ENCODE data around the gene NFATC3. TPM values are rescaled to one million over a fixed set of nuclear protein-coding genes. Genes with fewer than 3 reads are reported as not detected.

NFATC3 gene
- 10 to 100 TPM; 64.8 to 72.3 (median 65.3) TPM for total RNA-seq

DNA sequence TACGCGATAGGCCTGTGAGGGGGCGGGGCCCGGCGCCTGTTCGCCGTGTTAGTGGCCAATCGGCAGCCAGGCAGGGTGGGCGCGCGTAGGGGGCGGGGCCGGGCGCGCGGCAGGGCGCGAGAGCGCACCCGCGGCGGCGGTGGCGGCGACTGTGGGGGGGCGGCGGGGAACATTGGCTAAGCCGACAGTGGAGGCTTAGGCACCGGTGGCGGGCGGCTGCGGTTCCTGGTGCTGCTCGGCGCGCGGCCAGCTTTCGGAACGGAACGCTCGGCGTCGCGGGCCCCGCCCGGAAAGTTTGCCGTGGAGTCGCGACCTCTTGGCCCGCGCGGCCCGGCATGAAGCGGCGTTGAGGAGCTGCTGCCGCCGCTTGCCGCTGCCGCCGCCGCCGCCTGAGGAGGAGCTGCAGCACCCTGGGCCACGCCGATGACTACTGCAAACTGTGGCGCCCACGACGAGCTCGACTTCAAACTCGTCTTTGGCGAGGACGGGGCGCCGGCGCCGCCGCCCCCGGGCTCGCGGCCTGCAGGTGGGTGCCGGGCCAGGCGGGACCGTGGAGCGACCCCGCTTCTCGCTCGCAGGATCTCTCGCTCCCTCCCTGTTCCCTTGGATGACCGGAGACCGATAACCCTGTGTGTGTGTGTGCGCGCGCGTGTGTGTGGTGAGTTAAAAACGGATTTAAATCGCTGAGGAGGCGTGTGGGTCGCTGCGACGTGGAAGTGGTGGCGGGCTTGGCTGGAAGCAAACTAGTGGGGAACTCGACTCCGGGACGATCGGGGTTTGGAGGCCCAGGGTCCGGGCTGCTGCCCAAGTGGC is at the start of gene NFATC3:
Gene NFATC3 (plus strand): TSS at position 112 of the 813 bp plus-strand sequence. CDS start 312 bp downstream, at position 424.
- ATAC-seq (peak; percentile 81 to 82), DNase-seq (peak; percentile 99)
- H3K9me3 Mint-ChIP-seq: no peaks in the 10 kb centered on the region
- peaks cover 65% of the 10 kb centered on the region for H3K4me1 Mint-ChIP-seq (ENCODE audit: low read depth)
- no peaks in the 10 kb centered on the region for H3K36me3 Mint-ChIP-seq (ENCODE audit: insufficient read depth)
- H3K27me3 Mint-ChIP-seq (ENCODE audit: low read depth): no peaks in the 10 kb centered on the region
- H3K4me3 Mint-ChIP-seq: peak within 1 kb of the TSS; percentile 91

DNA sequence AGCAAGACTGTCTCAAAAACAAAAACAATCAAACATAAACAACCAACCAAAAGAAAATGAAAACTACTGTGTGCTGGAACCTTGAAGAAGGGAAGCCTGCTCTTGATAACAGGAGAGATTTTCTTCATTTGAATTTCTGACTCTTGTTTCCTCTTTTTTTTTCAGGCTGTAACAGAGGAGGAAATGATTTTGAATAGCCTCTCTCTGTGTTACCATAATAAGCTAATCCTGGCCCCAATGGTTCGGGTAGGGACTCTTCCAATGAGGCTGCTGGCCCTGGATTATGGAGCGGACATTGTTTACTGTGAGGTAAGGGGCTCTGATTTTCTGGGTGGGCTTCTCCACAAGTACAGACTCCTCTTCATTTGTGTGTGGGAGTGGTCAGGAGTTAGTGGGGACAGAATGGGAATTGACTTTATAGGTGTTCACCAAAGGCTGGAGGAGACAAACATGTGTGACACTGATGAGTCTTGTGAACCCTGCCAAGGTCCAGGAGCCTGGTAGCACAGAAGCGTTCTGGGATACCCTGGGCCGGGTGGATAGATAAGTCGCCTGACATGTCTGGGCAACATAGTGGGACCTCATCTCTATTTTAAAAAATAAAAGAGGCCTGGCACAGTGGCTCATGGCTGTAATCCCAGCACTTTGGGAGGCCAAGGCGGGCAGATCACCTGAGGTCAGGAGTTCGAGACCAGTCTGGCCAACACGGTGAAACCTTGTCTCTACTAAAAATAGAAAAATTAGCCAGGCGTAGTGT is 47.2 kb upstream of the NFATC3 start:
- Mint-ChIP-seq H3K9me3 (no peaks in the 10 kb centered on the region), H3K4me1 (ENCODE audit: low read depth) (peaks cover 14% of the 10 kb centered on the region)
- ATAC-seq: no peak

DNA sequence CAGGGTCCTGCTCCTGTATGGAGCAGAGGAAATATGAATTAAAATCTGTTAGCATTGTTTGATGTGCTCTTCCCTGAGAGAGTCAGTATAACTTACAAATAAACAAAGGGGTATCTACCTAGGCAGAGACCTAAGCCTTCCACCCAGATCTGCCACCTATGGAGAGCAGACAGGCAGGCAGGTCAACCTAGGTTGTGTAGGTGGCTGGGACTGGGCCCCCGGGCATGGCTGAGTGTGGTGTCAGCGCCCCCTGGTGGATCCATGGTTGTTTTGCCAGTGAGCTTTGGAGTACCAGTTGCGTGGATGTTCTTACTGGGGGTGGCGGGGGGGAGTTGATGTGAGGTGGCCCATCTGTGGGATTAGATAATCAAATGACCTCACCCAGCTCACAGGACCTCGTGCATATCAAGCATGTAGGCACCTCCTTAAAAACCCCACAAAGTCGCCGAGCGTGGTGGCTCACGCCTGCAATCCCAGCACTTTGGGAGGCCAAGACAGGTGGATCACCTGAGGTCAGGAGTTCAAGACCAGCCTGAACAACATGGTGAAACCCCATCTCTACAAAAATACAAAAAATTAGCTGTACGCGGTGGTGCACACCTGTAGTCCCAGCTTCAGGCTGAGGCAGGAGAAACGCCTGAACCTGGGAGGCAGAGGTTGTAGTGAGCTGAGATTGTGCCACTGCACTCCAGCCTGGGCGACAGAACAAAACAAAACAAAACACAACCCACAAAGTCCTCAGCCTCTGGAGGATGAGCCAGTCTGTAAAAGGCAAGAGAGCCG is 44.5 kb upstream of the NFATC3 start:
- Mint-ChIP-seq H3K9me3 (no peaks in the 10 kb centered on the region), H3K4me1 (ENCODE audit: low read depth) (peaks cover 14% of the 10 kb centered on the region), H3K36me3 (ENCODE audit: insufficient read depth) (peaks cover 14% of the 10 kb centered on the region), H3K27me3 (ENCODE audit: low read depth) (no peaks in the 10 kb centered on the region), H3K4me3 (no peak overlapping the region)
- peak; percentile 99 to 100 for ATAC-seq
- peak; percentile 91 for DNase-seq

More for the DNA sequence above, 47.2 kb upstream of the NFATC3 start:
- Mint-ChIP-seq H3K36me3 (ENCODE audit: insufficient read depth) (peaks cover 17% of the 10 kb centered on the region), H3K27me3 (ENCODE audit: low read depth) (no peaks in the 10 kb centered on the region), H3K4me3 (no peak overlapping the region)
- DNase-seq: no peak

DNA sequence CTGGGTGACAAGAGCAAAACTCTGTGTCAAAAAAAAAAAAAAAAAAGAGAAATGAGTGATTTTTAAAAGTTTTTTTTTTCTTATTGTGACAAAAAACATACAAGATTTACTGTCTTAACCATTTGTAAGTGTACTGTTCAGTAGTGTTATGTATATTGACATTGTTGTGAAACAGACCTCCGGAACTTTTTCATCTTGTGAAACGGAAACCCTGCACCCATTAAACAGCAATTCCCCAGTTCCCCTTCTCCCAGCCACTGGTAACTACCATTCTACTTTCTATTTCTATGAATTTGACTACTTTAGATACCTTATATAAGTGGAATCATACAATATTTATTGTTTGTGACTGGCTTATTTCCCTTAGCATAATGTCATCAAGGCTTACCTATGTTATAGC is 43.4 kb upstream of the NFATC3 start:
- no peak for DNase-seq
- H3K36me3 Mint-ChIP-seq (ENCODE audit: insufficient read depth): peaks cover 17% of the 10 kb centered on the region
- H3K4me1 Mint-ChIP-seq (ENCODE audit: low read depth): peaks cover 14% of the 10 kb centered on the region
- no peaks in the 10 kb centered on the region for H3K27me3 Mint-ChIP-seq (ENCODE audit: low read depth)
- no peaks in the 10 kb centered on the region for H3K9me3 Mint-ChIP-seq
- H3K4me3 Mint-ChIP-seq: no peak overlapping the region
- no peak for ATAC-seq

DNA sequence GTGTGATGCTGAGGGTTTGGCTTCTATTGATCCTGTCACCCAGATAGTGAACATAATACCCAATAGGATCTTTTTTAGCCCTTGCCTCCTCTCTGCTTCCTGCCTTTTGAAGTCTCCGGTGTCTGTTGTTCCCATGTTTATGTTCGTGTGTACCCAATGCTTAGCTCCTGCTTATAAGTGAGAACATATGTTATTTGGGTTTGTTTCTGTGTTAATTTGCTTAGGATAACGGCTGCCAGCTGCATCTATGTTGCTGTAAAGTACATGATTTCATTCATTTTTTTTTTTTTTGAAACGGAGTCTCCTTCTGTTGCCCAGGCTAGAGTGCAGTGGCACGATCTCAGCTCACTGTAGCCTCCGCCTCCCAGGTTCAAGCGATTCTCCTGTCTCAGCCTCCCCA is 39.1 kb upstream of the NFATC3 start:
- Mint-ChIP-seq H3K9me3 (no peaks in the 10 kb centered on the region), H3K36me3 (ENCODE audit: insufficient read depth) (peaks cover 25% of the 10 kb centered on the region), H3K4me1 (ENCODE audit: low read depth) (peaks cover 2% of the 10 kb centered on the region), H3K4me3 (no peak overlapping the region), H3K27me3 (ENCODE audit: low read depth) (no peaks in the 10 kb centered on the region)
- no peak for DNase-seq
- ATAC-seq: no peak

DNA sequence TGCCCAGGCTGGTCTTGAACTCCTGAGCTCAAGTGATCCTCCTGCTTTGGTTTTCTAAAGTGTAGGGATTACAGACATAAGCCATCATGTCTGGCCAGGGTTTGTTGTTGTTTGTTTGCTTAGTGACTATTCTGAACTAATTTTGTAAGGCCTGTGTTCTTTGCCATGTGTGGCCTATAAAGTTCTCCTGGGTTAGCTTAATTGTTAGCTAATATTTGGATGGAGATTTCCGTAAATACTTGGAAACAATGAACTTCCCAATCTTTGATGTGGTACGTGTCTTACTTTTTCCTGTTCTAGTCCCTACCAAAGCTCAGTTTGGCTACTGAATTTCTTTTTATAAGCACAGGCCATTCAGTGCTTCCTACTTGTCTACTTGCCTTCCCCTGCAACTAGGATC is 37.2 kb upstream of the NFATC3 start:
- ATAC-seq (no peak), DNase-seq (no peak)
- peaks cover 2% of the 10 kb centered on the region for H3K4me1 Mint-ChIP-seq (ENCODE audit: low read depth)
- peaks cover 28% of the 10 kb centered on the region for H3K36me3 Mint-ChIP-seq (ENCODE audit: insufficient read depth)
- H3K4me3 Mint-ChIP-seq: no peak overlapping the region
- no peaks in the 10 kb centered on the region for H3K9me3 Mint-ChIP-seq
- H3K27me3 Mint-ChIP-seq (ENCODE audit: low read depth): no peaks in the 10 kb centered on the region

DNA sequence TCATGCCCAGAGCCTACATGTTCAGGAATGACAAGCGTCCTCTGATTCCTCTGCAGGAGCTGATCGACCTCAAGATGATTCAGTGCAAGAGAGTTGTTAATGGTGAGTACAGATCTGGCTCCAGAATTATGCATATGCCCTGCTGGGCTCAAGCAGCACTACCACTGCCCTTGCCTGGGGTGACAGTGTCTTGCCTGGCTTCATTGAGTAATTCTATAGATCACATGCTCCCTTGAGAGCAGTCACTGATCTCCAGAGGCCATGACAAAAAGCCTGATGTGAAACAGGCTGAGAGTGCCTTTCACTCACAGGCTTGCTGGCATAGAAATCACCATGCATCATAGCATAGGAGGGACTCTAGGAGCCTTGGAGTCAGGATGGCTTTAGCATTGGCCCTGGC is 35.7 kb upstream of the NFATC3 start:
- H3K4me1 Mint-ChIP-seq (ENCODE audit: low read depth): peaks cover 2% of the 10 kb centered on the region
- no peaks in the 10 kb centered on the region for H3K9me3 Mint-ChIP-seq
- H3K4me3 Mint-ChIP-seq: no peak overlapping the region
- peaks cover 36% of the 10 kb centered on the region for H3K36me3 Mint-ChIP-seq (ENCODE audit: insufficient read depth)
- no peak for DNase-seq
- H3K27me3 Mint-ChIP-seq (ENCODE audit: low read depth): no peaks in the 10 kb centered on the region
- no peak for ATAC-seq

DNA sequence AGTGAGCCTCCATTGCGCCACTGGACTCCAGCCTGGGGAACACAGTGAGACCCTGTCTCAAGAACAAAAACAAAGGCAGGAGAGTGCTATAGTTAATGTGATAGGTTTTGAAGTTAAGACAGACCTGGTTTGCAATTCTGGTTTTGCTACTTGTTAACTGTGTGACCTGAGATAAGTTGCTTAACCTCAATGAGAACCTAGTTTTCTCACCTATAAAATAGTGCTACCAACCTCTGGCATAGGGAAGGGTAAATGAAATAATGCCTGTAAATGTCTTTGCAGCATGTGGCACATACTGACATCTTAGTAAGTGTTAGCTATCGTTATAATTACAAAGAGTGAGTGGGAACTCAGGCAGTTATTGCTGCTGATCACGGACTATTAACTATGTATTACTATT is 29.8 kb upstream of the NFATC3 start:
- peaks cover 17% of the 10 kb centered on the region for H3K4me1 Mint-ChIP-seq (ENCODE audit: low read depth)
- no peak for DNase-seq
- no peaks in the 10 kb centered on the region for H3K9me3 Mint-ChIP-seq
- H3K27me3 Mint-ChIP-seq (ENCODE audit: low read depth): no peaks in the 10 kb centered on the region
- peaks cover 46% of the 10 kb centered on the region for H3K36me3 Mint-ChIP-seq (ENCODE audit: insufficient read depth)
- H3K4me3 Mint-ChIP-seq: no peak overlapping the region
- ATAC-seq: no peak

DNA sequence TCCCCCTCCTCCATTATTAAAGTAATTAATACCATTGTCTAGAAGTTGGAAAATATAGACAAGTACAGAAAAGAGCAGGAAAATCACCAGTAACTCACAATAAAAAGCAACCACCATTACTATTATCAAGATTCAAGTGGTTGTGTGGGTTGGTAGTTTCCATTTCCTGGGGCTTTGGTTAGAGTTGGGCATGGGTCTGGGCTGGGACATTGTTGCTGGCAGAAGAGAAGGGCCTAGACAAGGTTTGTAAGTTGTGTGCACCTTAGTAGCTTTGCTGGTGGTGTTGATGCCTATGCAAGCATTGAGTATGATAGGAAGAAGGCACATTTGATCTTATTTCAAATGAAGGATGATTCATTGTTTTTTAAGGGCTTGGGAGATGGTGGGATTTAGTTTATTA is 25.4 kb upstream of the NFATC3 start:
- Mint-ChIP-seq H3K9me3 (no peaks in the 10 kb centered on the region), H3K27me3 (ENCODE audit: low read depth) (no peaks in the 10 kb centered on the region), H3K4me3 (no peak overlapping the region), H3K4me1 (ENCODE audit: low read depth) (peaks cover 52% of the 10 kb centered on the region), H3K36me3 (ENCODE audit: insufficient read depth) (peaks cover 39% of the 10 kb centered on the region)
- DNase-seq (no peak), ATAC-seq (no peak)

DNA sequence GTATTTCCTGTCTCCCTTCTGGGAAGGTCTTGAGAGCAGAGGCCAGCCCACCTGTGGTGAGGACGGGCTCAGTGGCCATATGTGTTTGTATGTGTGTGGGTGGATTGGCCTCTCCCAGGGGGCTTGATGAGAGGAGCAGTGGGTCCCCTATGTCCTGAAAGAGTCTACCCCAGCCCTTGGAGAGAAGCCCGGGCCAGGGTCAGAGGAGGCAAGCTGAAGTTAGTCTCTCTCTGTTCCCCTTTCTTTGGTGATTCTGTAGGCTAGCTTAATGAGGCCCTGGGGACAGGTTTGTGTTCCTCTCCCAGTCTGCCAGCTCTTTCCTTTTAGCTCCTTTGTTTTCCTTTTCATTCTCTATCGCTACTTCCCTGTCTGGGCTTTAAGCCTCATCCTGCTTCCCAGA is 23.8 kb upstream of the NFATC3 start:
- H3K9me3 Mint-ChIP-seq: no peaks in the 10 kb centered on the region
- ATAC-seq (no peak), DNase-seq (no peak)
- no peaks in the 10 kb centered on the region for H3K27me3 Mint-ChIP-seq (ENCODE audit: low read depth)
- H3K4me3 Mint-ChIP-seq: no peak overlapping the region
- H3K36me3 Mint-ChIP-seq (ENCODE audit: insufficient read depth): peaks cover 27% of the 10 kb centered on the region
- peaks cover 68% of the 10 kb centered on the region for H3K4me1 Mint-ChIP-seq (ENCODE audit: low read depth)

DNA sequence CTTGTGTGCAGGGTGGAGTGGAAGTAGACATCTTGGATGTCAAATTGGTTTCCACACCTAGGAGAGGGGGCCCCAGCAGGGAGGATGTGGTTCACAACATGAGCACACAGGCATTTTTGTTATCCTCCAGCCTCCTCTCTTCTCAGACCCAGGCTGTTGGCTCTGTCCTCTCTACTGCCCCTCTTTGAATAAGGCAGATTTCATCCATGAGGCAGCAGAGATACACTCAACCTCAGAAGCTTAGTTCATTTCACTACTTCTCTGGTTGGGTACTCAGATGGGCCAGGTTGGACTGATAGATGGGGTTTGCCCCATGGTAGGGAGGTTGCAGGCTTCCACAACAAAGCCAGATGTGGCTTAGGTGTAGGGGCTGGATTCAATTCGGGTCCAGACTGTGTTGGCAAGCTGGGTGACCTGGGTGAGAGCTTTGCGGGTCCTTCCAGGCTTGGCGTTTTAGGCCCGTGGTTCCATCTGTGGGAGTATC is 22.2 kb upstream of the NFATC3 start:
- no peak overlapping the region for H3K4me3 Mint-ChIP-seq
- peaks cover 74% of the 10 kb centered on the region for H3K4me1 Mint-ChIP-seq (ENCODE audit: low read depth)
- ATAC-seq (peak; percentile 57), DNase-seq (no peak)
- no peaks in the 10 kb centered on the region for H3K27me3 Mint-ChIP-seq (ENCODE audit: low read depth)
- no peaks in the 10 kb centered on the region for H3K9me3 Mint-ChIP-seq
- peaks cover 26% of the 10 kb centered on the region for H3K36me3 Mint-ChIP-seq (ENCODE audit: insufficient read depth)

DNA sequence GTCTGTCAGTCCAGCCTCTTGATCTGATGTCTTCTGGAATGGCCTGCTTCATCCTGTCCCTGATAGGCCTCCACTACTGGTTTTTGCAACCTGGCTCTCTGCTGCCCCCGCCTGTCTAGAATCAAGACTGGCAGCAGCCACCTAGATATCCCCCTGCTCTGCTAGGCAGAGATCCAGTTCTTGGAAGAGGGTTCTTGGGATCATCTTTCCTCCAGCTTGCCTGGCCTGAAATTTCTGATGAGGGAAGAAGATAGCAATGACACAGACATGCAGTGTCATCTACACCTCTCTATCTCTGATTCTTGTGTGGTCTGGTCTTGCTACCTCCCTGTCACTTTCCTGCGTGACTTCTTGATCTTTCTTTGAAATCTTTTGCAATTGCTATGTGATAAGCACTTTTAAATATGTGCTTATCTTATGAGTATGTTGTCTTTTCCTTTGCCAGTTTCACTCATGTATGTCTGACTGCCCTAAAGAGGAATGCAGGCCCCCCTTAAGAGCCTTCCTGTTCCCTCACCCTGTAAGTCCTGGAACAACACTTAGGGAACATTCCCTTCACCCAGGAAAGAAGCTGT is 20.3 kb upstream of the NFATC3 start:
- H3K36me3 Mint-ChIP-seq (ENCODE audit: insufficient read depth): peaks cover 21% of the 10 kb centered on the region
- no peaks in the 10 kb centered on the region for H3K9me3 Mint-ChIP-seq
- ATAC-seq (peak; percentile 81 to 83), DNase-seq (peak; percentile 69)
- no peaks in the 10 kb centered on the region for H3K27me3 Mint-ChIP-seq (ENCODE audit: low read depth)
- H3K4me3 Mint-ChIP-seq: no peak overlapping the region
- peaks cover 72% of the 10 kb centered on the region for H3K4me1 Mint-ChIP-seq (ENCODE audit: low read depth)

DNA sequence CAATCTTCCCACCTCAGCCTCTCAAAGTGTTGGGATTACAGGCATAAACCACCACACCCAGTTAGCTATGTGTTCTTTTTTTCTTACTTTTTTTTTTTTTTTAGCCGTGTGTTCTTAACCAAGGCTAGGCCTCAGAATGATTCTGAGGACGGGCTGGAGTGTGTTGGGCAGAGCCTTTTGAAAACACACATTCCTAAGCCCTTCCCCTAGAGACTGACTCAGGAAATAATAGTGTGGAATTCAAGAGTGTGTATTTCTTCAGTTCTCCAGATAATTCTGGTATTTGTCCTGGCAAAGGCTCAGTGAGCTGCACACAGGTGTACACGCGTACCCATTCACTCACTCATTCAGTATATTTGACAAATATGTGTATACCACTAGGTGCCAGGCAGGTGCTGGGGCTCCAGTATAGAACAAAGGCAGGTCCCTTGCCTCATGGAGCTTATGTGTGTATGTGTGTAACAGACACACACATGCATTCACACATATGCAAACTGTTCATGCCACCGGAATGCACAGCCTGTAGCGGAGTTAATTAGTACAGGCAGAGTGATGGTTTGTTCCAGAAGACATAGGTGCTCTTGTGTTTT is 19.4 kb upstream of the NFATC3 start:
- H3K9me3 Mint-ChIP-seq: no peaks in the 10 kb centered on the region
- ATAC-seq: no peak
- H3K4me3 Mint-ChIP-seq: no peak overlapping the region
- peaks cover 78% of the 10 kb centered on the region for H3K4me1 Mint-ChIP-seq (ENCODE audit: low read depth)
- H3K36me3 Mint-ChIP-seq (ENCODE audit: insufficient read depth): peaks cover 24% of the 10 kb centered on the region
- no peaks in the 10 kb centered on the region for H3K27me3 Mint-ChIP-seq (ENCODE audit: low read depth)
- DNase-seq: no peak
